DOHH2 (cell line): ENCODE results near the gene CNGB1.

Source experiments
- H3F3A ChIP-seq: fragments of 200-600 bp; sonication (generic), shearing (Covaris generic); 2 replicates; pipeline ENCODE4 v1.6.0; 2016; ENCODE audit warnings: antibody characterized with exemption, mild to moderate bottlenecking; ENCODE audit not compliant: control insufficient read depth, insufficient read depth
- H3K27ac ChIP-seq: fragments of 200-600 bp; sonication (generic); 2 replicates; pipeline ENCODE4 v1.5.1; 2014; ENCODE audit warnings: low read depth, mild to moderate bottlenecking, low read length, moderate library complexity
- H3K27me3 ChIP-seq: fragments of 200-600 bp; sonication (generic); 2 replicates; pipeline ENCODE4 v1.6.1; 2014; ENCODE audit warnings: mild to moderate bottlenecking, low read length, mixed read lengths; ENCODE audit not compliant: control insufficient read depth
- H3K36me3 ChIP-seq: fragments of 200-600 bp; sonication (generic); 2 replicates; pipeline ENCODE4 v1.6.1; 2014; ENCODE audit warnings: mild to moderate bottlenecking, low read length, moderate library complexity, mixed read lengths; ENCODE audit not compliant: control insufficient read depth
- H3K4me1 ChIP-seq: fragments of 200-600 bp; sonication (generic); 2 replicates; pipeline ENCODE4 v1.6.1; 2014; ENCODE audit warnings: mild to moderate bottlenecking, low read length, mixed read lengths; ENCODE audit not compliant: control insufficient read depth
- H3K4me2 ChIP-seq: fragments of 200-600 bp; sonication (generic); 2 replicates; pipeline ENCODE4 v1.6.0; 2014; ENCODE audit warnings: mild to moderate bottlenecking, low read length, moderate library complexity
- H3K4me3 ChIP-seq: fragments of 200-600 bp; sonication (generic); 2 replicates; pipeline ENCODE4 v1.5.1; 2014; ENCODE audit warnings: mild to moderate bottlenecking, low read length, mixed read lengths
- H3K79me2 ChIP-seq: fragments of 200-600 bp; sonication (generic); 2 replicates; pipeline ENCODE4 v1.6.1; 2014; ENCODE audit warnings: mild to moderate bottlenecking, low read length, mixed read lengths; ENCODE audit not compliant: control insufficient read depth
- H3K9me2 ChIP-seq: fragments of 200-600 bp; sonication (generic); replicated peaks from 2 replicates; pipeline ENCODE4 v1.6.1; 2014; ENCODE audit warnings: mild to moderate bottlenecking, low read length, mixed read lengths; ENCODE audit not compliant: control insufficient read depth
- H3K9me3 ChIP-seq: fragments of 200-600 bp; sonication (generic); 2 replicates; pipeline ENCODE4 v1.6.1; 2014; ENCODE audit warnings: antibody characterized with exemption, low read length, mixed read lengths; ENCODE audit not compliant: control insufficient read depth, insufficient read depth
- H4K20me1 ChIP-seq: fragments of 200-600 bp; sonication (generic); 2 replicates; pipeline ENCODE4 v1.6.0; 2014; ENCODE audit warnings: low read depth, mild to moderate bottlenecking, antibody characterized with exemption, low read length, moderate library complexity; ENCODE audit not compliant: control insufficient read depth, insufficient read depth
- CTCF ChIP-seq: fragments of 200-600 bp; sonication (generic); IDR thresholded peaks from one replicate; pipeline ENCODE4 v1.5.1; 2014; ENCODE audit warnings: antibody characterized with exemption, mild to moderate bottlenecking, low read depth, low read length; ENCODE audit not compliant: poor library complexity, severe bottlenecking
- EZH2phosphoT487 ChIP-seq: fragments of 200-600 bp; sonication (generic); IDR thresholded peaks from 2 replicates; pipeline ENCODE4 v1.6.1; 2017; ENCODE audit warnings: borderline replicate concordance, mild to moderate bottlenecking, antibody characterized with exemption, low read length, moderate library complexity, mixed read lengths

The CNGB1 gene

GRCh38 chr16:57935904-57936303 lies 35.0 kb downstream of the CNGB1 start:
- TF ChIP-seq EZH2phosphoT487 (no peak), CTCF (no peak)
- Histone ChIP-seq H3K9me2 (no peaks in the 10 kb centered on the region), H3F3A (no peaks in the 10 kb centered on the region), H3K4me1 (no peaks in the 10 kb centered on the region), H3K9me3 (no peaks in the 10 kb centered on the region), H4K20me1 (no peaks in the 10 kb centered on the region), H3K4me2 (no peak overlapping the region), H3K27ac (no peak overlapping the region), H3K4me3 (no peak overlapping the region), H3K79me2 (no peaks in the 10 kb centered on the region), H3K36me3 (no peaks in the 10 kb centered on the region), H3K27me3 (peaks cover 4% of the 10 kb centered on the region; the same call in 1 of the 2 replicates)

DNA sequence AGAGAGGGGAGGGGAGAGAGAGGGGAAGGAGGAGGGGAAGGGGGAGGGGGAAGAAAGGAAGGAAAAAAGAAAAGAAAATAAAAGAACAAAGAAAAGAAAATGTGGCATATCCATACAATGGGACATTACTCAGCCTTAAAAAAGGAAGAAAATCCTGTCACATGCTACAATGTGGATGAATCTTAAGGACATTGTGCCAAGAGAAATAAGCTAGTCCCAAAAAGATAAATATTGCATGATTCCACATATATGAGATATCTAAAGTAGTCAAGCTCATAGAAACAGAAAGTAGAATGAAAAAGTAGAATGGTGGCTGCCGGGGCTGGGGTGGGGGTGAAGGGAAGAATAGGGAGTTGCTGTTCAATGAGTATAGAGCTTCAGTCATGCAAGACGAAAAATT lies 40.4 kb downstream of the CNGB1 start:
- no peaks in the 10 kb centered on the region for H4K20me1 ChIP-seq
- no peaks in the 10 kb centered on the region for H3K27me3 ChIP-seq
- H3K9me2 ChIP-seq, result no peaks in the 10 kb centered on the region
- H3F3A ChIP-seq, result no peaks in the 10 kb centered on the region
- TF ChIP-seq EZH2phosphoT487 (no peak), CTCF (no peak)
- H3K79me2 ChIP-seq, result no peaks in the 10 kb centered on the region
- no peaks in the 10 kb centered on the region for H3K9me3 ChIP-seq
- no peaks in the 10 kb centered on the region for H3K4me1 ChIP-seq
- H3K4me3 ChIP-seq, result no peak overlapping the region
- no peaks in the 10 kb centered on the region for H3K36me3 ChIP-seq
- no peak overlapping the region for H3K27ac ChIP-seq
- no peak overlapping the region for H3K4me2 ChIP-seq

GRCh38 chr16:57929250-57929649 lies 41.7 kb downstream of the CNGB1 start:
- TF ChIP-seq CTCF (no peak), EZH2phosphoT487 (no peak)
- Histone ChIP-seq H3K27ac (no peak overlapping the region), H3F3A (no peaks in the 10 kb centered on the region), H3K9me2 (no peaks in the 10 kb centered on the region), H3K27me3 (no peaks in the 10 kb centered on the region), H3K4me2 (no peak overlapping the region), H4K20me1 (no peaks in the 10 kb centered on the region), H3K79me2 (no peaks in the 10 kb centered on the region), H3K36me3 (no peaks in the 10 kb centered on the region), H3K4me3 (no peak overlapping the region), H3K4me1 (no peaks in the 10 kb centered on the region), H3K9me3 (no peaks in the 10 kb centered on the region)

DNA sequence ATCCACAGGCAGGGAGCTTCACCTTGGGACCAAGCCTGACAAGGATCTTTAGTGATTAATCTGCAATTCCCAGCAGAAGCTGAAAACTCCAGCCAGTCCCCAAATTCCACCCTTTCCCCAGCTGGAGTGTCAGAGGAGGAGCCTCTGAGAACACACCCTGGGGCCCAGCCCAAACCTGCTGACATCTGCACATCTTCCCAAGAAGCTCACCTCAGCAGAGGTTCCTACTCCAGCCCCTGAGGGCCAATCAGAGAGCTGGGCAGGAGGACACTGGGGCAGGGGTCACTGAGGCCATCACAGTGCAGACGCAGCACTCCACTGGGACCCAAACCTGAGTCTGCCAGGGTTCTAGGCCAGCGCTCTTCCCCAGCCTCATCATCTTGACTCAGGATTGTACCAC lies 44.9 kb downstream of the CNGB1 start:
- Histone ChIP-seq H3K4me2 (no peak overlapping the region), H3K27ac (no peak overlapping the region), H4K20me1 (no peaks in the 10 kb centered on the region), H3K4me3 (no peak overlapping the region), H3F3A (no peaks in the 10 kb centered on the region), H3K4me1 (no peaks in the 10 kb centered on the region), H3K9me2 (no peaks in the 10 kb centered on the region), H3K36me3 (no peaks in the 10 kb centered on the region), H3K27me3 (no peaks in the 10 kb centered on the region), H3K9me3 (no peaks in the 10 kb centered on the region), H3K79me2 (no peaks in the 10 kb centered on the region)
- TF ChIP-seq CTCF (no peak), EZH2phosphoT487 (no peak)
